Activated CD4-positive, alpha-beta memory T cell treated with anti-CD3 and anti-CD28 coated beads, Interleukin-2, amount 10 ng/mL, durations not matched to agents 7 days and 5 days (primary cell): ENCODE data around the gene KLF8. TPM values are rescaled to one million over a fixed set of nuclear protein-coding genes. Genes with fewer than 3 reads are reported as not detected.

ENCODE experiments used
- CTCF ChIA-PET: fragments of 350-600 bp; sonication (Branson Sonifier 250); formaldehyde crosslinking; loops from one replicate; lab custom pipeline; 2021; ENCODE audit warnings: antibody characterized with exemption, inconsistent platforms; lab: Charles Lee
- POLR2A ChIA-PET: fragments of 350-600 bp; sonication (Branson Sonifier 250); formaldehyde crosslinking; loops from one replicate; lab custom pipeline; 2021; ENCODE audit warnings: antibody characterized with exemption; lab: Charles Lee
- DNase-seq: peaks from one replicate; pipeline ENCODE4 v3.0.0-alpha.2; 2020
- H3K27ac Mint-ChIP-seq: one replicate; pipeline ENCODE4 v1.8.0; 2021; ENCODE audit warnings: mild to moderate bottlenecking, mixed read lengths
- H3K27me3 Mint-ChIP-seq: one replicate; pipeline ENCODE4 v1.8.0; 2021; ENCODE audit warnings: mixed read lengths
- H3K36me3 Mint-ChIP-seq: one replicate; pipeline ENCODE4 v1.8.0; 2021; ENCODE audit warnings: low read depth, mixed read lengths
- H3K4me1 Mint-ChIP-seq: one replicate; pipeline ENCODE4 v1.8.0; 2021; ENCODE audit warnings: mixed read lengths
- H3K4me3 Mint-ChIP-seq: one replicate; pipeline ENCODE4 v1.8.0; 2021; ENCODE audit warnings: mild to moderate bottlenecking, mixed read lengths
- H3K9me3 Mint-ChIP-seq: one replicate; pipeline ENCODE4 v1.8.0; 2021; ENCODE audit warnings: mixed read lengths
- total RNA-seq, 2 experiments: library from RNA; stranded (reverse); gene quantifications; one replicate each; pipeline ENCODE4 v1.2.3, GENCODE V29; 2021

KLF8 gene
- total RNA-seq, 2 experiments from 2014 or later, result 13.1 to 14.5 TPM

DNA sequence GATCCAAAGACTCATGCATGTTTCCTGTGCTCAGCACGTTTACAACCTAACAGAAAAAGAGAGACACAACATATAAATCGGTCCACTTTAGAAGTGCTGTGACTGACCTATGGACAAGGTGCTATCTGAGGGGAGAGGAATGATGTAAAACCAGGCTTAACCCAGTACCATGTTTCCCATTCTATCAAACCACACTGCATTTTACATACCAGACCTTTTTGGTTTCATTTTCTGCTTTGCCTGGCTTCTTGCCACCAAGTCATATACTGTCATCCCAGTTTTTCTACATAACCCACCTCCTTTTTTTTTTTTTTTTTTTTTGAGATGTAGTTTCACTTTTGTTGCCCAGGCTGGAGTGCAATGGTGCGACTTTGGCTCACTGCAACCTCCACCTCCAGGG lies 82.2 kb downstream of the KLF8 start:
- ChIA-PET POLR2A (no interaction called here), CTCF (no interaction called here)
- Mint-ChIP-seq H3K9me3 (no peaks in the 10 kb centered on the region), H3K27me3 (no peaks in the 10 kb centered on the region), H3K4me3 (peak overlapping the region; percentile 17), H3K27ac (peak overlapping the region; percentile 18), H3K4me1 (peaks cover 13% of the 10 kb centered on the region), H3K36me3 (peaks cover 12% of the 10 kb centered on the region)
- DNase-seq, result peak; percentile 16

DNA sequence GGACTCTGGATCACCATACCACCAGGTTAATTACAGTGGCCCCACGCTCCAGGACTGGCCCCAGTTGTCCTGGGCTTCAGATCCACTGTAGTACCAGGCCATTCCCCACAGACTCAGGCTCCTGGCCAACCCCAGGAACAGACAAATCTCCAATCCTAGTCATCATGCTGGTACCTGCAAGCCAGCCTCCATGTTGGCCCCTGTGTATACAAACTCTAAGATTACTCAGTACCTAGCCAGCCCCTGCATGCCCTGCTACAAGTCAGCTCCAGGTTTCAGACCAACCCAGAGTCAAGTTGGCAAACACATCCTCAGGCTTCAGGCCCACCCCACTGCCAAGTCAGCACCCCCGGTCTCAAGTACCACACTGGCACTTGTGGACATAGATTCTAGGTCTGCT lies 85.9 kb downstream of the KLF8 start:
- Mint-ChIP-seq H3K9me3 (no peaks in the 10 kb centered on the region), H3K4me1 (peaks cover 15% of the 10 kb centered on the region), H3K36me3 (no peaks in the 10 kb centered on the region), H3K4me3 (no peak overlapping the region), H3K27ac (no peak overlapping the region), H3K27me3 (no peaks in the 10 kb centered on the region)
- no peak for DNase-seq
- ChIA-PET CTCF (no interaction called here), POLR2A (no interaction called here)

DNA sequence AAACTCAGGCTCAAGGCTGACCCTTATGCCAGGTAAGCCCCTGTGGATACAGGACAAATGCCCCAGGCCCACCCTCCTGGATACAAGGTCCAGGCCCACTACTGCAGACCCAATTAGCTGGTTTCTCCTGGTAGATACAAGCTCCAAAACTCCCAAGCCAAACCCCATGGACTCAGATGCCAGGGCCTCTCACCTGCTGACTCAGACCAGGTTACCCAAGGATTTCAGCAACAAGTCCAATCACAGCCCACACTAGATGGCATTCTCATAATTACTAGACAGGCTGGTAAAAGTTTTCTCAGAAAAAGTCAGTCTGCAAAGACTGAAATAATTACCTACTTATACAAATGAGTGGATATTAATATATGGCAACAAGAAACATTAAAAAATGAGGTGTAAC lies 87.0 kb downstream of the KLF8 start:
- H3K4me1 Mint-ChIP-seq, result peaks cover 4% of the 10 kb centered on the region
- H3K4me3 Mint-ChIP-seq, result no peak overlapping the region
- H3K9me3 Mint-ChIP-seq, result no peaks in the 10 kb centered on the region
- no peak for DNase-seq
- H3K27ac Mint-ChIP-seq, result no peak overlapping the region
- no peaks in the 10 kb centered on the region for H3K27me3 Mint-ChIP-seq
- ChIA-PET POLR2A (no interaction called here), CTCF (no interaction called here)
- H3K36me3 Mint-ChIP-seq, result no peaks in the 10 kb centered on the region
